K562 (cell line): Measurements from ENCODE around the gene SOHLH1. TPM values are rescaled to one million over a fixed set of nuclear protein-coding genes. Genes with fewer than 3 reads are reported as not detected.

ENCODE experiments used
- ATAC-seq: fragments of 200-7000 bp; cut with Tn5 transposase; 3 replicates; pipeline ENCODE4 v1.9.1; 2020; ENCODE audit warnings: moderate library complexity
- BruUV-seq: library from RNA; stranded (reverse); fragments of 400-500 nt; replicated peaks from 2 replicates; lab custom pipeline; 2021; lab: Mats Ljungman, UMichigan
- CTCF ChIA-PET: fragments of 300-600 bp; formaldehyde crosslinking; extraction: SDS; loops from one replicate; lab custom pipeline; 2021; ENCODE audit warnings: low intra/inter-chr PET ratio; lab: Yijun Ruan, JAX
- POLR2A ChIA-PET: fragments of 300-600, 350-650 bp; sonication (Branson Sonifier 250); formaldehyde crosslinking; extraction: SDS; loops from one replicate; lab custom pipeline; 2021; ENCODE audit warnings: antibody characterized with exemption, inconsistent platforms; lab: Yijun Ruan, JAX
- DNase-seq, 4 experiments: peaks; one replicate each; pipeline versions ENCODE4 v3.0.0 to v3.0.0-alpha.2; 2011 to 2018; ENCODE audit warnings: low spot score in 3 of 4, mixed read lengths in 3 of 4; ENCODE audit errors: extremely low read depth in 1 of 4
- FAIRE-seq: peaks from 2 replicates; lab custom pipeline; 2011; peaks lifted over from hg19 to GRCh38; lab: Jason Lieb, UNC
- H2AFZ ChIP-seq: 2 replicates; pipeline ENCODE4 v1.6.0; 2011; ENCODE audit warnings: low read depth, low read length, control low read depth, inconsistent platforms
- H3K27ac ChIP-seq: fragments of 200-600 bp; 3 replicates; pipeline ENCODE4 v1.8.0; 2011; ENCODE audit warnings: low read depth, mild to moderate bottlenecking, control low read depth, inconsistent platforms, low read length, moderate library complexity, mixed read lengths; ENCODE audit errors: extremely low read depth
- H3K27me3 ChIP-seq, 2 experiments: fragments of 300-600 bp in 1 of 2; 2 replicates in 1 of 2; 3 replicates in 1 of 2; pipeline versions ENCODE4 v1.6.0 to v1.8.0; 2011; ENCODE audit warnings: inconsistent platforms in 2 of 2, low read length in 2 of 2, mild to moderate bottlenecking in 1 of 2, mixed read lengths in 1 of 2, moderate library complexity in 1 of 2; ENCODE audit not compliant: control insufficient read depth in 2 of 2, insufficient read depth in 2 of 2
- H3K36me3 ChIP-seq: fragments of 300-600 bp; 3 replicates; pipeline ENCODE4 v1.8.0; 2011; ENCODE audit warnings: mild to moderate bottlenecking, low read length, inconsistent platforms; ENCODE audit not compliant: control insufficient read depth, insufficient read depth
- H3K4me1 ChIP-seq, 2 experiments: fragments of 200-600 bp in 1 of 2; replicated peaks in 1 of 2; 2 replicates in 1 of 2; 3 replicates in 1 of 2; pipeline versions ENCODE4 v1.5.1 to v1.8.0; 2011; ENCODE audit warnings: inconsistent platforms in 2 of 2, low read length in 2 of 2, mild to moderate bottlenecking in 1 of 2, mixed read lengths in 1 of 2, moderate library complexity in 1 of 2; ENCODE audit not compliant: control insufficient read depth in 2 of 2, insufficient read depth in 2 of 2
- H3K4me2 ChIP-seq: 2 replicates; pipeline ENCODE4 v1.6.1; 2011; ENCODE audit warnings: low read length, control low read depth, inconsistent platforms, mixed read lengths; ENCODE audit not compliant: insufficient read depth
- H3K4me3 ChIP-seq: fragments of 200-600 bp; sonication (generic), shearing (Covaris generic); 2 replicates; pipeline ENCODE4 v1.5.1; 2016; ENCODE audit warnings: control low read depth, inconsistent platforms
- H3K79me2 ChIP-seq: fragments of 200-600 bp; 3 replicates; pipeline ENCODE4 v1.8.0; 2011; ENCODE audit warnings: low read length, inconsistent platforms; ENCODE audit not compliant: control insufficient read depth, insufficient read depth
- H3K9ac ChIP-seq, 2 experiments: 2 replicates each; pipeline versions ENCODE4 v1.6.0 to v1.6.1; 2011; ENCODE audit warnings: low read depth in 2 of 2, low read length in 2 of 2, control low read depth in 1 of 2, inconsistent platforms in 1 of 2, mild to moderate bottlenecking in 1 of 2, mixed read lengths in 1 of 2; ENCODE audit not compliant: insufficient read depth in 1 of 2
- H3K9me1 ChIP-seq: one replicate; pipeline ENCODE4 v1.6.0; 2011; ENCODE audit warnings: inconsistent platforms, mild to moderate bottlenecking, low read length, moderate library complexity; ENCODE audit not compliant: control insufficient read depth, insufficient read depth
- H3K9me3 ChIP-seq: replicated peaks from 2 replicates; pipeline ENCODE4 v1.5.1; 2011; ENCODE audit warnings: low read depth, low read length, inconsistent platforms; ENCODE audit not compliant: control insufficient read depth, insufficient read depth
- H4K20me1 ChIP-seq: replicated peaks from 2 replicates; pipeline ENCODE4 v1.6.1; 2011; ENCODE audit warnings: low read length, inconsistent platforms, mixed read lengths; ENCODE audit not compliant: control insufficient read depth, insufficient read depth
- POLR2A ChIP-seq: fragments of 450-650 bp; conservative IDR thresholded peaks from 2 replicates; pipeline ENCODE4 v1.6.1; 2016
- TSC22D4 ChIP-seq: fragments of 450-650 bp; IDR thresholded peaks from 2 replicates; pipeline ENCODE4 v1.6.1; 2016; ENCODE audit warnings: missing genetic modification characterization, missing biosample characterization, control low read depth
- YY1 ChIP-seq, 3 experiments: IDR thresholded peaks; 2 replicates each; pipeline ENCODE4 v1.6.1; 2011; ENCODE audit warnings: low read length in 2 of 3, mild to moderate bottlenecking in 2 of 3, moderate library complexity in 2 of 3, borderline replicate concordance in 1 of 3, control low read depth in 1 of 3, low read depth in 1 of 3; ENCODE audit not compliant: insufficient read depth in 3 of 3, insufficient replicate concordance in 2 of 3, control insufficient read depth in 1 of 3, insufficient read length in 1 of 3; ENCODE audit errors: extremely low read depth in 1 of 3
- ZNF239 ChIP-seq: fragments of 250-450 bp; sonication (Bioruptor Pico); IDR thresholded peaks from 2 replicates; pipeline ENCODE4 v1.4.0; 2020; ENCODE audit warnings: mild to moderate bottlenecking
- ZNF586 ChIP-seq: fragments of 450-650 bp; formaldehyde crosslinking; conservative IDR thresholded peaks from 2 replicates; pipeline ENCODE4 v1.4.0; 2020; ENCODE audit warnings: mild to moderate bottlenecking, moderate library complexity
- WGBS: fragments of 100-300 bp; shearing (Covaris generic); methylation state at CpG from one replicate; pipeline ENCODE4 v1.1.6; 2016; ENCODE audit warnings: low coverage, mixed read lengths; ENCODE audit not compliant: insufficient coverage; ENCODE audit errors: missing lambda C conversion rate; 5-methylcytosine and 5-hydroxymethylcytosine counted together
- in situ Hi-C: fragments of 300-500 bp; cut with MboI; formaldehyde crosslinking; loops from 4 replicates; pipeline ENCODE4 v1.15.0; 2018; ENCODE audit warnings: inconsistent platforms, mixed read lengths
- intact Hi-C: fragments of 100-400 bp; cut with micrococcal nuclease; formaldehyde crosslinking; loops from 2 replicates; pipeline ENCODE4 v1.14.2; 2022
- polyA plus RNA-seq, 8 experiments: library from polyadenylated mRNA; depleted of rRNA in 4 of 8; stranded (reverse) in 5 of 8; unstranded in 3 of 8; fragments of >200 nt; fragmentation: Nextera tagmentation in 2 of 8; fragmentation: Illumina TruSeq in 1 of 8; extraction: Ambion mirVana in 2 of 8; extraction: Trizol in 1 of 8; gene quantifications; 2 replicates each; pipeline versions ENCODE4 v1.2.1 to v1.2.3, GENCODE V29; 2011 to 2014; ENCODE audit warnings: inconsistent platforms in 1 of 8, missing spikeins in 1 of 8
- total RNA-seq, 7 experiments: library from RNA; depleted of rRNA in 6 of 7; stranded (reverse); fragments of >200 nt in 6 of 7; fragmentation: Illumina TruSeq in 2 of 7; extraction: Trizol in 2 of 7; gene quantifications; 2 replicates each; pipeline versions ENCODE4 v1.2.1 to v1.2.3, GENCODE V29; 2011 to 2021; ENCODE audit warnings: low replicate concordance in 1 of 7
- TF ChIP-seq, protein P1 (sequence below): fragments of 250-450 bp; sonication (Bioruptor Pico); IDR thresholded peaks from 2 replicates; pipeline ENCODE4 v1.8.0; 2021; ENCODE audit warnings: mild to moderate bottlenecking, moderate library complexity

The SOHLH1 gene
- total and polyA plus RNA-seq, 9 of the 15 experiments (the other 6 are each of a cell fraction or from before 2014, with no cell fraction given): 0.17 to 0.41 (median 0.29) TPM; not detected in 6

DNA sequence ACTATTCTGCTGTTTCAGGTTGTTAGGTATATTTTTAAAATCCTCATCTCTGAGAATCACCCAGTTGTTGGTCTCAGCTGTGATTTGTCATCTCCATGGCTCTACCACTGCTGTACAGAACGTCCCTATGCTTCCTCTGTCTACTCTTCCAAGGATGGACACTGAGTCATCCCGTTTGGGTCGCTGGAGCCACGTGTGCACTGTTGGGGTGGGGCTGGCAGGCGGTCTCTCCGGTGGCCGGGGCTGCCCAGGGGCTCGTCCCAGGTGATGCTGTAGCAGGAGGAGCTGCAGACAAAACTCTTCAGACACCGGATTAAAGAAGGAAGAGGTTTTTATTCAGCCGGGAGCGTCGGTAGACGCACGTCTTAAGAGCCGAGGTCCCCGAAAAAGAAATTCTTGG, 19.2 kb downstream of the SOHLH1 start:
- BruUV-seq: no TSS peak
- H3K9ac ChIP-seq: no peak overlapping the region
- CTCF ChIA-PET: no interaction called here
- H3K4me3 ChIP-seq: no peak overlapping the region
- ATAC-seq: no peak
- no peak overlapping the region for H3K27ac ChIP-seq
- H3K36me3 ChIP-seq: no peaks in the 10 kb centered on the region
- no peak overlapping the region for H3K4me2 ChIP-seq
- H3K9me3 ChIP-seq: no peaks in the 10 kb centered on the region
- POLR2A ChIA-PET: no interaction called here
- H2AFZ ChIP-seq: no peak overlapping the region
- H3K27me3 ChIP-seq: peaks cover 23 to 61% of the 10 kb centered on the region in 2 experiments
- peaks cover 0 to 7% of the 10 kb centered on the region in 2 experiments; a peak in 3 of 5 replicates for H3K4me1 ChIP-seq
- no peak for DNase-seq
- TF ChIP-seq YY1 (IDR thresholded peaks at IDR 0.05; ENCODE audit: borderline replicate concordance in 1 of 3, control insufficient read depth in 1 of 3, extremely low read depth in 1 of 3, insufficient read depth in 3 of 3, insufficient read length in 1 of 3, insufficient replicate concordance in 2 of 3, low read depth in 1 of 3, low read length in 2 of 3): no peak
- TF ChIP-seq POLR2A: no peak
- no peak for TF ChIP-seq ZNF239 (CRISPR knock-in tag)
- TF ChIP-seq, protein P1, sequence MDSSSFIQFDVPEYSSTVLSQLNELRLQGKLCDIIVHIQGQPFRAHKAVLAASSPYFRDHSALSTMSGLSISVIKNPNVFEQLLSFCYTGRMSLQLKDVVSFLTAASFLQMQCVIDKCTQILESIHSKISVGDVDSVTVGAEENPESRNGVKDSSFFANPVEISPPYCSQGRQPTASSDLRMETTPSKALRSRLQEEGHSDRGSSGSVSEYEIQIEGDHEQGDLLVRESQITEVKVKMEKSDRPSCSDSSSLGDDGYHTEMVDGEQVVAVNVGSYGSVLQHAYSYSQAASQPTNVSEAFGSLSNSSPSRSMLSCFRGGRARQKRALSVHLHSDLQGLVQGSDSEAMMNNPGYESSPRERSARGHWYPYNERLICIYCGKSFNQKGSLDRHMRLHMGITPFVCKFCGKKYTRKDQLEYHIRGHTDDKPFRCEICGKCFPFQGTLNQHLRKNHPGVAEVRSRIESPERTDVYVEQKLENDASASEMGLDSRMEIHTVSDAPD (CRISPR knock-in tag): no peak
- no peak for TF ChIP-seq ZNF586 (CRISPR knock-in tag)
- TF ChIP-seq TSC22D4 (tag): no peak
- TF ChIP-seq, all 486 proteins: peak for 0
- peaks cover 3% of the 10 kb centered on the region for H3K9me1 ChIP-seq
- no peaks in the 10 kb centered on the region for H3K79me2 ChIP-seq
- in situ Hi-C loops: no loop called here
- 2% methylated on average over 16 of the region's 16 CpGs for WGBS
- no peak for FAIRE-seq
- H4K20me1 ChIP-seq: peaks cover 4% of the 10 kb centered on the region; the same call in 1 of the 2 replicates
- intact Hi-C loops: loop anchor here (10.0 kb wide), 1 partner anchor 75 kb away; no protein-coding TSS in a partner anchor
